ENCODE data around the gene KIAA0513. TPM values are rescaled to one million over a fixed set of nuclear protein-coding genes. Genes with fewer than 3 reads are reported as not detected.
A peak's percentile ranks its signal among the peaks of the same experiment; 100 is the strongest.

KIAA0513 gene
- total RNA-seq (2021; ENCODE audit: unreplicated experiment): 6.6 TPM
- polyA plus RNA-seq (2012): 4.4 and 4.9 TPM in 2 replicates
- Bru-seq, nascent RNA: percentile 45 among the genes with signal in this experiment
- percentile 53 among the genes with signal in this experiment for BruChase-seq, experiment 1, labeled RNA remaining after a 6-hour chase
- BruChase-seq, experiment 2, labeled RNA remaining after a 2-hour chase: percentile 51 among the genes with signal in this experiment
- long read RNA-seq, full-length matches to known transcripts: 1 of 8 reads
- long read RNA-seq, partial matches to known transcripts: 2 of 8 reads
- long read RNA-seq, other reads (novel, unspliced or antisense): 5 of 8 reads

GRCh38 chr16:85027349-85027957, at the start of gene KIAA0513:
Gene KIAA0513 (plus strand): TSS chr16:85027795. CDS start chr16:85067072, 39,277 bp downstream.
- no peaks in the 10 kb centered on the region for H3K9me3 ChIP-seq (ENCODE audit: control insufficient read depth in 1 of 2, insufficient read depth in 1 of 2, low read depth in 1 of 2, low read length in 2 of 2)
- ATAC-seq (peak; percentile 87), DNase-seq (ENCODE audit: low read depth, low spot score) (peak; percentile 86)
- H3K4me1 ChIP-seq (ENCODE audit: control insufficient read depth in 1 of 2, insufficient read depth in 2 of 2, low read length in 2 of 2): peaks cover 28 to 39% of the 10 kb centered on the region in 2 experiments
- H3K9ac ChIP-seq (ENCODE audit: low read length): peak within 1 kb of the TSS; percentile 73
- H3K9me2 ChIP-seq (ENCODE audit: insufficient read depth): no peaks in the 10 kb centered on the region
- ChIA-PET RAD21 (ENCODE audit: low non-redundant PET in 1 of 2, low total read pairs in 2 of 2, uncharacterized antibody in 2 of 2, unreplicated experiment in 2 of 2) (no interaction called here), CTCF (interaction anchor here (0.7 to 1.8 kb wide), 5 partner anchors 10 to 88 kb away, joined by 3 to 5 read pairs (median 5); no protein-coding TSS in a partner anchor), POLR2A (interaction anchor here (0.6 to 3.2 kb wide), 5 partner anchors 9 to 95 kb away, joined by 3 to 17 read pairs (median 4); partner anchors contain the start of gene ZDHHC7)
- BruUV-seq (replicated peaks): no TSS peak
- no peaks in the 10 kb centered on the region for H3K36me3 ChIP-seq (ENCODE audit: control insufficient read depth in 1 of 2, insufficient read depth in 2 of 2, low read length in 2 of 2)
- peak within 1 kb of the TSS; percentile 97 for H3K4me2 ChIP-seq (ENCODE audit: low read length)
- no peaks in the 10 kb centered on the region for H3K79me2 ChIP-seq (ENCODE audit: insufficient read depth, low read length)
- H4K20me1 ChIP-seq (ENCODE audit: insufficient read depth): no peaks in the 10 kb centered on the region
- intact Hi-C loops (cut with micrococcal nuclease): loop anchor here (5.0 kb wide), 1 partner anchor 60 kb away; no protein-coding TSS in a partner anchor
- peaks cover 9% of the 10 kb centered on the region; the same call in 1 of the 2 replicates for H3K27me3 ChIP-seq (ENCODE audit: insufficient read depth, low read length)
- peak within 1 kb of the TSS; percentile 21 for H3K27ac ChIP-seq (ENCODE audit: low read depth, low read length)
- peak within 1 kb of the TSS; percentile 56 to 82 for H3K4me3 ChIP-seq (replicated peaks in 1 of 2; ENCODE audit: low read depth in 1 of 2, low read length in 2 of 2)
- peak within 1 kb of the TSS; percentile 67 for H2AFZ ChIP-seq (ENCODE audit: low read depth, low read length, poor library complexity, severe bottlenecking)
- TF ChIP-seq CTCF (IDR thresholded peaks at IDR 0.05 in 2 of 3, conservative IDR thresholded peaks at IDR 0.05 in 1 of 3; ENCODE audit: borderline replicate concordance in 1 of 3, insufficient read depth in 1 of 3, low read depth in 2 of 3, low read length in 2 of 3) (peak in 1 of 3 experiments; percentile 18; a peak in 2 of 6 replicates), EGR1 (IDR thresholded peaks at IDR 0.05; ENCODE audit: low read depth) (no peak), EZH2 (IDR thresholded peaks at IDR 0.05) (no peak), REST (IDR thresholded peaks at IDR 0.05; ENCODE audit: low read depth) (no peak), FOSL1 (IDR thresholded peaks at IDR 0.05; ENCODE audit: low read depth) (no peak), EZH2phosphoT487 (IDR thresholded peaks at IDR 0.05; ENCODE audit: borderline replicate concordance) (no peak), CBX3 (IDR thresholded peaks at IDR 0.05; ENCODE audit: low read depth) (no peak), YY1 (IDR thresholded peaks at IDR 0.05; ENCODE audit: extremely low read depth, insufficient replicate concordance, low read depth, low read length) (no peak), POLR2AphosphoS5 (IDR thresholded peaks at IDR 0.05; ENCODE audit: low read depth, low read length) (peak; percentile 99), ZBTB33 (IDR thresholded peaks at IDR 0.05; ENCODE audit: extremely low read depth, insufficient replicate concordance, low read length) (peak; percentile 26), CEBPB (IDR thresholded peaks at IDR 0.05; ENCODE audit: low read depth) (no peak), SIN3A (IDR thresholded peaks at IDR 0.05; ENCODE audit: low read depth) (no peak), ATF3 (IDR thresholded peaks at IDR 0.05) (no peak), JUND (IDR thresholded peaks at IDR 0.05) (no peak), MAX (IDR thresholded peaks at IDR 0.05) (no peak), RAD21 (IDR thresholded peaks at IDR 0.05; ENCODE audit: low read depth) (no peak), ZFX (IDR thresholded peaks at IDR 0.05) (peak; percentile 71; the same call in 1 of the 2 replicates)
